Measurements from ENCODE around the gene RBM15. TPM values are rescaled to one million over a fixed set of nuclear protein-coding genes. Genes with fewer than 3 reads are reported as not detected.

Gene RBM15
- total RNA-seq, 1 donor from 2014 or later: 29.7 TPM

DNA sequence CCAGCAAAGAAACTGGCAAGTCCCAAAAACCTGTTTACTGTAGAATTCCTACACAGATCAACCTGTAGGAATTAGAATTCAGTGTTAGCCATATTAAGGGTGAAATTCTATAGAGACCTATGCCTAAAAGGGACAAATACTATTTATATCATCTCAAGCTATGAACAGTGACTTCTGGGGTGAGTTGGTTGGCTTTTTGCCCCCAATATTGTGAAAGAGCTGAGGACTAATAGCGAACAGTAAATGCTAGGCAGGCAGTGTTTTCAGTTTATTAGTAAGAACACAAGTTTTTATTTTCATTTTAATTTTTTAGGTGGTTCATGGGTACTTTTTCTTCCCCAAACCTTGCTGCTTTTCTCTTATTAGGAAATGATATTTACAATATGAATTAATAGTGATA, 36.3 kb downstream of the RBM15 start:
- Histone ChIP-seq H3K4me1 (ENCODE audit: control insufficient read depth in 3 of 3, insufficient read depth in 3 of 3, low read length in 3 of 3) (peaks cover 0 to 4% (median 0%) of the 10 kb centered on the region in 3 donors), H3K36me3 (ENCODE audit: control insufficient read depth in 3 of 3, insufficient read depth in 3 of 3, low read length in 3 of 3) (peaks cover 6 to 39% (median 21%) of the 10 kb centered on the region in 3 donors), H3K27me3 (ENCODE audit: control insufficient read depth in 3 of 3, insufficient read depth in 3 of 3, low read length in 3 of 3) (no peaks in the 10 kb centered on the region), H3K27ac (ENCODE audit: low read depth, low read length) (no peak overlapping the region), H3K4me3 (ENCODE audit: low read length in 3 of 3) (no peak overlapping the region), H3K9me3 (ENCODE audit: control insufficient read depth in 3 of 3, low read length in 3 of 3) (no peaks in the 10 kb centered on the region), H3K9ac (ENCODE audit: low read depth in 1 of 3, low read length in 3 of 3) (no peak overlapping the region)

DNA sequence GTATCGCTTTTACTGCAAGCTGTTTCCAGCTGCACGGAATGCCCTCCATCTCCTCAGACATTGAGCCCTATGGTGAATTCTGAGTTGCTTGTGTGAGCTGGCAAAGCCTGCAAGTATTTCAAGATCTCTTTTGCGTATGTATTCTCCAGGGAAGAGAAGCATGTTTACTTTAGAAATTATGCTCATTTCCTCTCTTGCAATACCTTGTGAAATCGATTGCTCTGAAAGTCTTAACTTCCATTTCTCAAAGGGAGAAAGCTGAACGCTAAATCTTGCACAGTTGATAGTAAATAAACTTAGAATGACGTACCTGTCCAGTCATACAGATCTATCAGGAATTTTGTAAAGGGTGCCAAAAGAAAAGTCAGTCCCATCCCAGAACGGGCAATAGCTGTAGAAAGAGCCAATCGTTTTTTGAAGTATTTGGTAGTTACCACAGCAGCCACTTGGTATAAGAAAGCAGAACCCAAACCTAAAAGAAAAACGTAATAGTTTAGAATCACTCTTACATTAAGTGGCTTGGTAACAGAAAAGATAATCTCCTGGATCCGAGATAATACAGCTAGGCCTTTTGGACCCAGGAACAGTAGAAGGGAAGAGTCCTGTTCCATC, 41.6 kb downstream of the RBM15 start:
- H3K27me3 ChIP-seq (ENCODE audit: control insufficient read depth in 3 of 3, insufficient read depth in 3 of 3, low read length in 3 of 3): no peaks in the 10 kb centered on the region
- H3K27ac ChIP-seq (ENCODE audit: low read depth, low read length): no peak overlapping the region
- peaks cover 6 to 35% (median 21%) of the 10 kb centered on the region in 3 donors for H3K36me3 ChIP-seq (ENCODE audit: control insufficient read depth in 3 of 3, insufficient read depth in 3 of 3, low read length in 3 of 3)
- no peak overlapping the region for H3K4me3 ChIP-seq (ENCODE audit: low read length in 3 of 3)
- no peaks in the 10 kb centered on the region for H3K9me3 ChIP-seq (ENCODE audit: control insufficient read depth in 3 of 3, low read length in 3 of 3)
- no peaks in the 10 kb centered on the region for H3K4me1 ChIP-seq (ENCODE audit: control insufficient read depth in 3 of 3, insufficient read depth in 3 of 3, low read length in 3 of 3)
- no peak overlapping the region for H3K9ac ChIP-seq (ENCODE audit: low read depth in 1 of 3, low read length in 3 of 3)

DNA sequence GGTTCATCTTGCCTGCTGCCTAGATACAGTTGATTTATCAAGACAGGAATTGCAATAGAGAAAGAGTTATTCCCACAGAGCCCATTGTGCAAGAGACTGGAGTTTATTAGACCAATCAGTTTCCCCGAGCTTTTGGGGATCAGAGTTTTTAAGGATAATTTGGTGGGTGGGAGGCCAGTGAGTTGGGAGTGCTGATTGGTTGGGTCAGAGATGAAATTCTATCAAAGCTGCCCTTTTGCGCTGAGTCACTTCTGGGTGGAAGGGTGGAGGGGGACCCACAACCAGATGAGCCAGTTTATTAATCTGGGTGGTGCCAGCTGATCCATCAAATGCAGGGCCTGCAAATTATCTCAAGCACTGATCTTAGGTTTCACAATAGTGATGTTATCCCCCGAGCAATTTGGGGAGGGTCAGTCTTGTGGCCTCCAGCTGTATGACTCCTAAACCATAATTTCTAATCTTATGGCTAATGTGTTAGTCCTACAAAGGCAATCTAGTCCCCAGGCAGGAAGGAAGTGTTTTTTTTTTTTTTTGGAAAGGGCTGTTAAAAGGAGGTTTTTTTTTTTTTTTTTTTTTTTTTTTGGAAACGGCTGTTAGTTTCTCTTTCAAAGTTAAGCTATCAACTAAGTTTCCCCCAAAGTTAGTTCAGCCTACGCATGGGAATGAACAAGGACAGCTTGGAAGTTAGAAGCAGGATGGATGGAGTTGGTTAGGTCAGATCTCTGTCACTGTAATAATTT, 44.2 kb downstream of the RBM15 start:
- Histone ChIP-seq H3K27ac (ENCODE audit: low read depth, low read length) (peak overlapping the region; percentile 36), H3K9me3 (ENCODE audit: control insufficient read depth in 3 of 3, low read length in 3 of 3) (no peaks in the 10 kb centered on the region), H3K36me3 (ENCODE audit: control insufficient read depth in 3 of 3, insufficient read depth in 3 of 3, low read length in 3 of 3) (peaks cover under 1 to 17% (median 4%) of the 10 kb centered on the region in 3 donors), H3K27me3 (ENCODE audit: control insufficient read depth in 3 of 3, insufficient read depth in 3 of 3, low read length in 3 of 3) (no peaks in the 10 kb centered on the region), H3K4me3 (ENCODE audit: low read length in 3 of 3) (no peak overlapping the region), H3K4me1 (ENCODE audit: control insufficient read depth in 3 of 3, insufficient read depth in 3 of 3, low read length in 3 of 3) (no peaks in the 10 kb centered on the region), H3K9ac (ENCODE audit: low read depth in 1 of 3, low read length in 3 of 3) (no peak overlapping the region)

DNA sequence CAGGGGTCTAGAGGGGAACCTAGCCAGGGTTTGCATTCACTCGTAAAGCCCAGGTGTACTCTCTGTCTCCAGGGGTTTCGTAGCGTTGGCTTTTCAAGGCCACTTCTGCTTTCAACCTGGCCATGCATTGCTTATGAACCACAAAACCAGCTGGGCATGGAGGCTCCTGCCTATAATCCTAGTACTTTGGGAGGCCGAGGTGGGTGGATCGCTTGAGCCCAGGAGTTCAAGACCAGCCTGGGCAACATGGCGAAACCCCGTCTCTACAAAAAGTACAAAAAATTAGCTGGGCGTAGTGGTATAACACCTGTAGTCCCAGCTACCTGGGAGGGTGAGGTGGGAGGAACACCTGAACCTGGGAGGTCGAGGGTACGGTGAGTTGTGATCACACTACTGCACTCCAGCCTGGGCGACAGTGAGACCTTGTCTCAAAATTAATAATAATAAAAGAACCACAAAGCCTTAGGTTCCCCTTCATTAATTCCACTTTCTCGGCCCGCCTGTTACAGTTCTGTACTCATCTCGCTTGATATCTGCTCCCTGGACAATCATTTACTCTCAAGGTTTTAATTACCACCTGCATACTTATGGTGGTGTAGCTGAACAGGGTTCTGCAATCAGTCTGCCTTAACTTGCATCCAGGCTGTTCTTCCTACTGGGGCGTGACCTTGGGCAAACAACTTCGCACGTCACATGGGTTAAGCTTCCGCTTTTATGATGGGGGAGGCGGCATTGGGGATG, 45.6 kb downstream of the RBM15 start:
- H3K4me3 ChIP-seq (ENCODE audit: low read length in 3 of 3): no peak overlapping the region
- H3K27ac ChIP-seq (ENCODE audit: low read depth, low read length): no peak overlapping the region
- peaks cover 0 to 4% (median 0%) of the 10 kb centered on the region in 3 donors for H3K4me1 ChIP-seq (ENCODE audit: control insufficient read depth in 3 of 3, insufficient read depth in 3 of 3, low read length in 3 of 3)
- H3K36me3 ChIP-seq (ENCODE audit: control insufficient read depth in 3 of 3, insufficient read depth in 3 of 3, low read length in 3 of 3): peaks cover 0 to 10% (median 0%) of the 10 kb centered on the region in 3 donors
- no peak overlapping the region for H3K9ac ChIP-seq (ENCODE audit: low read depth in 1 of 3, low read length in 3 of 3)
- H3K27me3 ChIP-seq (ENCODE audit: control insufficient read depth in 3 of 3, insufficient read depth in 3 of 3, low read length in 3 of 3): no peaks in the 10 kb centered on the region
- H3K9me3 ChIP-seq (ENCODE audit: control insufficient read depth in 3 of 3, low read length in 3 of 3): no peaks in the 10 kb centered on the region

DNA sequence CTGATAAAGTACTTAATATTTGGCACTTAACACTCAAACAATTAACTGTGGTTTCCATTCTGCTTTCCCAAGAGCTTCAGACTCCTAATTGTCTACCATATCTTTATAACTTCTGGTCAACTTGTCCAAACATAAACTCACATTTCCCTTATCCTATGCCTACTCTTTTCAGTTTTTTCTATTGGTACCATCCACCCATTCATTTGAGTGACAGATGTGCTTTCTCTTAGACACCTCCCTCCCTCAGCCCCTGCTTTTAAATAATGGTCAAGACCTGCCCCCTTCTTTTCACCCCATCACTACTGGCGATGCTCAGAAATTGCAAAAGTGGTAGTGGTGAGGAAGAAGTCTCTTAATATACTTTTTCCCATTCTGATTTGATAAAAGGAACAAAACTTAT, 46.2 kb downstream of the RBM15 start:
- Histone ChIP-seq H3K36me3 (ENCODE audit: control insufficient read depth in 3 of 3, insufficient read depth in 3 of 3, low read length in 3 of 3) (peaks cover 0 to 4% (median 0%) of the 10 kb centered on the region in 3 donors), H3K27ac (ENCODE audit: low read depth, low read length) (no peak overlapping the region), H3K27me3 (ENCODE audit: control insufficient read depth in 3 of 3, insufficient read depth in 3 of 3, low read length in 3 of 3) (no peaks in the 10 kb centered on the region), H3K9ac (ENCODE audit: low read depth in 1 of 3, low read length in 3 of 3) (no peak overlapping the region), H3K9me3 (ENCODE audit: control insufficient read depth in 3 of 3, low read length in 3 of 3) (no peaks in the 10 kb centered on the region), H3K4me3 (ENCODE audit: low read length in 3 of 3) (no peak overlapping the region), H3K4me1 (ENCODE audit: control insufficient read depth in 3 of 3, insufficient read depth in 3 of 3, low read length in 3 of 3) (peaks cover 0 to 10% (median 0%) of the 10 kb centered on the region in 3 donors)

DNA sequence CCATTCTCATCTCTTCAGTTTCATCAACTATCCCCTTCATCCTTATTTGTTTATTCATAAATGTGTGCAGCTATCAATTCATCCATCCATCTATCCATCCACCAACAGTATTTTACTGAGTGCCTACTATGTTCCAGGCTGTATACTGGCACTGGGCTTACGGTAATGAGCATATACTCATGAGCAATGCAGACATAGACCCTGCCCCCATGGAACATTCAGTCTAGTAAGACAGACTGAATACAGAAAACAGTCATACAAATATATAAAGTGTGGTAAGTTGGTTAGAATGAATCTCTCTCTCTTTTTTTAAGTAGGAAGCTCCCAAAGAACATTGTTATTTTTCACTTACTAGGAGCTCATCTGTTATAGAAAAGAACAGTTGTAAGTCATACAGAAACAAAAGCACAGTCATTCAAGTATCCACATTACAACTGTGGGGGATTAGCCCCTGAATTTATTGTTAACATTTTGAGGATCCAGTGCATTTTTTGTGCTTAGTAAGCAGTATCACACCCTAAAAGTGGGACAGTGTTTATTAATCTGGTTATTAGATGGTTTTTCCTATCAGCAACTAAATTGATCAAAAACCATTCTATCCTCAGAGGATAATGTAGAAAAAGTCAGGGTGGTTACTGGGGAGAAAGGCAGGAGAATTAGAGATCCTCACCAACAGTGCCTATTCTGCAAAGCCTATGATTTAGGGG, 48.0 kb downstream of the RBM15 start:
- Histone ChIP-seq H3K9me3 (ENCODE audit: control insufficient read depth in 3 of 3, low read length in 3 of 3) (no peaks in the 10 kb centered on the region), H3K27me3 (ENCODE audit: control insufficient read depth in 3 of 3, insufficient read depth in 3 of 3, low read length in 3 of 3) (no peaks in the 10 kb centered on the region), H3K36me3 (ENCODE audit: control insufficient read depth in 3 of 3, insufficient read depth in 3 of 3, low read length in 3 of 3) (no peaks in the 10 kb centered on the region), H3K4me3 (ENCODE audit: low read length in 3 of 3) (no peak overlapping the region), H3K4me1 (ENCODE audit: control insufficient read depth in 3 of 3, insufficient read depth in 3 of 3, low read length in 3 of 3) (peaks cover 0 to 15% (median 0%) of the 10 kb centered on the region in 3 donors), H3K9ac (ENCODE audit: low read depth in 1 of 3, low read length in 3 of 3) (no peak overlapping the region), H3K27ac (ENCODE audit: low read depth, low read length) (no peak overlapping the region)

DNA sequence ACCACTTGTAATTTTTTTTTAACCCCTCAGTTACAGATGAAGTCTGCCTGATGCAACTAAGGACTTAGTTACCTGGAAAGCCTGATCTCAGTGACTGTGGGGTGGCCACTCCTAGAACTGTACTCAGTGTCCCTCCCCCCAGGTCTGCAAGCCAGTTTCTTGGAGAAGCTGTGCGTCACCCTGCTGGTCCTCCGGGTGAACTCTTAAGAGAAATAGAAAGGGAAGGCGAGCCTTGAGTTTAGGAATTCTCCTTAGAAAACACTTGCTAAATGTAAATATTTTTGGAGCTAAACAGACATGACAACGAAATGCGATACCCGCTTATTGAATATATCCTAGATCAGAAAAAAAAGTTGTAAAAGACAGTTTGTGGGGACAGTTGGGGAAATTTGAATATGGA, 50.9 kb downstream of the RBM15 start:
- peak overlapping the region; percentile 53 for H3K27ac ChIP-seq (ENCODE audit: low read depth, low read length)
- H3K9ac ChIP-seq (ENCODE audit: low read depth in 1 of 3, low read length in 3 of 3): peak overlapping the region in 2 of 3 donors; percentile 18 to 47
- H3K27me3 ChIP-seq (ENCODE audit: control insufficient read depth in 3 of 3, insufficient read depth in 3 of 3, low read length in 3 of 3): no peaks in the 10 kb centered on the region
- peaks cover 0 to 15% (median 0%) of the 10 kb centered on the region in 3 donors for H3K4me1 ChIP-seq (ENCODE audit: control insufficient read depth in 3 of 3, insufficient read depth in 3 of 3, low read length in 3 of 3)
- no peaks in the 10 kb centered on the region for H3K9me3 ChIP-seq (ENCODE audit: control insufficient read depth in 3 of 3, low read length in 3 of 3)
- H3K36me3 ChIP-seq (ENCODE audit: control insufficient read depth in 3 of 3, insufficient read depth in 3 of 3, low read length in 3 of 3): peaks cover 0 to 4% (median 0%) of the 10 kb centered on the region in 3 donors
- H3K4me3 ChIP-seq (ENCODE audit: low read length in 3 of 3): peak overlapping the region in 1 of 3 donors; percentile 64

DNA sequence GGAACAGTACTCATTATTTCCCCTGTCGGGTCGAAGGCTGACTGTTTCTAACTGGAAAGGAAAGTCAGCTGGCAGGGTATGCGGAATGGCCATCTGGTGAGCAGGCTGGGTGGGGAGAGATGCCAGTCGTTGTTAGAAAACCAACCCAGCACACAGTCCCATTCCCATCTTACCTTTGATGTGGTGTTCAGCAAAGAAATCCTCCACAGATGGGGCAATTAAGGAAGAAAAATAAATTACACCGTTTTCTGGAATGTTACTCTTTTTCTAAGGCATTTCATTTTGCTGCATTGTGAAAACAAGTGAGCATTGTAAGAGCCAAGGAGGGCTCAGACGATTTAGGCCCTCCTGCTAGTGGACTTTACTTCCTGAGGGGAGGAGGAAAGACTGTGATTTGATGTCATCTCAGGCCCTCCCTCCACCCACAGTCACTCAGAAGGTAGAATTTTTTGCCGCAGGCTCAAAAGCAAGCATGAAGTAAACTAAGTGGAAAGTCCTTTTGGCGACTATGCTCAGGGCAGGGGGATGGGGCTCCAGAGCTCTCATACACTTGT, 51.6 kb downstream of the RBM15 start, which contains the start of gene SLC16A4:
Gene SLC16A4 (minus strand): TSS at position 335 of the 554 bp plus-strand sequence. CDS start 1,703 bp downstream, outside the sequence.
- Histone ChIP-seq H3K27ac (ENCODE audit: low read depth, low read length) (peak within 1 kb of the TSS; percentile 53), H3K4me3 (ENCODE audit: low read length in 3 of 3) (peak within 1 kb of the TSS; percentile 3 to 64 (median 47)), H3K27me3 (ENCODE audit: control insufficient read depth in 3 of 3, insufficient read depth in 3 of 3, low read length in 3 of 3) (no peaks in the 10 kb centered on the region), H3K4me1 (ENCODE audit: control insufficient read depth in 3 of 3, insufficient read depth in 3 of 3, low read length in 3 of 3) (peaks cover 0 to 15% (median 0%) of the 10 kb centered on the region in 3 donors), H3K36me3 (ENCODE audit: control insufficient read depth in 3 of 3, insufficient read depth in 3 of 3, low read length in 3 of 3) (peaks cover 0 to 4% (median 0%) of the 10 kb centered on the region in 3 donors), H3K9ac (ENCODE audit: low read depth in 1 of 3, low read length in 3 of 3) (peak within 1 kb of the TSS; percentile 18 to 54 (median 47)), H3K9me3 (ENCODE audit: control insufficient read depth in 3 of 3, low read length in 3 of 3) (no peaks in the 10 kb centered on the region)

DNA sequence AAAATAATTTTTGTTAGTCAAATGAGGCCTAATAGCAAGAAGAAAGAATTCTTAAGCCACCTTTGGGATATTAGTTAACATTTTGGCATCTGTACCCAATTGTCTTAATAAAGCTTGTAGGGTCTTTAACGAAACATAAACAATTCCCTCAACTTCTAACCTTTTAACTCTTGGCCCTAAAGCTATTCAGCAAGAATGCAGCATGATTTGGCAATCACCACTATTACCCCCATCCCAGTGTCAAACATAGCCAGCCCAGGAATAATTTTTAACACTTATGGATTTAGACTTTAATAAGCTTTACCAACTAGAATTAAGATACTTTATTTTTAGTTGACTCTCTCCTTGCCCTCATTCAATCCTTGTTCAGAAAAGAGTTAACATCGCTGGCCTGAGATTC, 54.1 kb downstream of the RBM15 start:
- no peak overlapping the region for H3K27ac ChIP-seq (ENCODE audit: low read depth, low read length)
- H3K27me3 ChIP-seq (ENCODE audit: control insufficient read depth in 3 of 3, insufficient read depth in 3 of 3, low read length in 3 of 3): no peaks in the 10 kb centered on the region
- no peak overlapping the region for H3K4me3 ChIP-seq (ENCODE audit: low read length in 3 of 3)
- H3K36me3 ChIP-seq (ENCODE audit: control insufficient read depth in 3 of 3, insufficient read depth in 3 of 3, low read length in 3 of 3): peaks cover 0 to 8% (median under 1%) of the 10 kb centered on the region in 3 donors
- H3K9ac ChIP-seq (ENCODE audit: low read depth in 1 of 3, low read length in 3 of 3): no peak overlapping the region
- peaks cover 0 to 15% (median 0%) of the 10 kb centered on the region in 3 donors for H3K4me1 ChIP-seq (ENCODE audit: control insufficient read depth in 3 of 3, insufficient read depth in 3 of 3, low read length in 3 of 3)
- no peaks in the 10 kb centered on the region for H3K9me3 ChIP-seq (ENCODE audit: control insufficient read depth in 3 of 3, low read length in 3 of 3)

Measured in skeletal muscle tissue (tissue), 4 donors.